ENCODE measurements around the gene CHSY1. TPM values are rescaled to one million over a fixed set of nuclear protein-coding genes. Genes with fewer than 3 reads are reported as not detected.

Gene CHSY1
- total RNA-seq, 4 donors from 2014 or later: 23.7 to 32.8 (median 29.9) TPM

DNA sequence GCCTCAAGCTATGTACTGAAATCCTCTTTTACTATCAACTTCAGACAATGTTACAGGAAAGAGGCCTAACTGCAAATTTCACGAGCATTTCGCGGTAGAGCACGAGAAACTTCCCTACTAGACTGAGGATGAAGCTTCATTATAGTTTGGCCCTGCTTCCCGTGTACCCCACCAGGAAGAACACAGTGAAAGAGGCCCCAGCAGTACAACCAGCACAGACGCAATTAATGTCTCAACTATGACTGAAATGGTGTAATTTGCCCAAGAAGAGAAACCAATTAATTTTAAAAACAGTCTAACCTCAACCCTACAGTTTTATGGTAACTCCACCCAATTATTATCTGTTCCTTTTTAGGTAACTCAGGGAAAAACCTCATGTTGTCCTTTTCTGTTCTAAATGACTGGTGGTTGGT lies 12.1 kb downstream of the CHSY1 start:
- no peak for DNase-seq (ENCODE audit: low spot score in 2 of 2)
- intact Hi-C loops (cut with DNase I; ENCODE audit: low total_unique reads): no loop called here
- WGBS, 2 donors: 66 to 69% methylated on average over 6 of the region's 6 CpGs
- no peak overlapping the region for H3K4me3 ChIP-seq (ENCODE audit: low read depth, poor library complexity, severe bottlenecking)
- TF ChIP-seq, protein P1, sequence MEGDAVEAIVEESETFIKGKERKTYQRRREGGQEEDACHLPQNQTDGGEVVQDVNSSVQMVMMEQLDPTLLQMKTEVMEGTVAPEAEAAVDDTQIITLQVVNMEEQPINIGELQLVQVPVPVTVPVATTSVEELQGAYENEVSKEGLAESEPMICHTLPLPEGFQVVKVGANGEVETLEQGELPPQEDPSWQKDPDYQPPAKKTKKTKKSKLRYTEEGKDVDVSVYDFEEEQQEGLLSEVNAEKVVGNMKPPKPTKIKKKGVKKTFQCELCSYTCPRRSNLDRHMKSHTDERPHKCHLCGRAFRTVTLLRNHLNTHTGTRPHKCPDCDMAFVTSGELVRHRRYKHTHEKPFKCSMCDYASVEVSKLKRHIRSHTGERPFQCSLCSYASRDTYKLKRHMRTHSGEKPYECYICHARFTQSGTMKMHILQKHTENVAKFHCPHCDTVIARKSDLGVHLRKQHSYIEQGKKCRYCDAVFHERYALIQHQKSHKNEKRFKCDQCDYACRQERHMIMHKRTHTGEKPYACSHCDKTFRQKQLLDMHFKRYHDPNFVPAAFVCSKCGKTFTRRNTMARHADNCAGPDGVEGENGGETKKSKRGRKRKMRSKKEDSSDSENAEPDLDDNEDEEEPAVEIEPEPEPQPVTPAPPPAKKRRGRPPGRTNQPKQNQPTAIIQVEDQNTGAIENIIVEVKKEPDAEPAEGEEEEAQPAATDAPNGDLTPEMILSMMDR (IDR thresholded peaks at IDR 0.05): no peak
- no peak for TF ChIP-seq POLR2A (IDR thresholded peaks at IDR 0.05)

DNA sequence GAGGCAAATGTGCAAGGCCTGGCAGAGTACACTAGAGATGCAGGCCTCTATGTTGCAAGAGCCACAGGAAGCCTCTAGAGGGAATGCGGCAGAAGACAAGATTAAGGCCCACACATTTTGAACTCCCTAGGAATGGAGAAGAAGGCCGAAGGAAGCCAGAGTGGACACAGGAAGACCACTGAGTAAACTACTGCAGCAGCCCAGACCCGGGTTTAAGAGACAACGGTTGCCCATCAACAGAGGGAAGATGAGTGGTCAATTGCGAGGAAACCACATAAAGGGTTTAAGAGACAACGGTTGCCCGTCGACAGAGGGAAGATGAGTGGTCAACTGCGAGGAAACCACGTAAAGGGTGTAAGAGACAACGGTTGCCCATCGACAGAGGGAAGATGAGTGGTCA lies 14.6 kb downstream of the CHSY1 start:
- no peak overlapping the region for H3K4me3 ChIP-seq (ENCODE audit: low read depth, poor library complexity, severe bottlenecking)
- intact Hi-C loops (cut with DNase I; ENCODE audit: low total_unique reads): no loop called here
- 82 to 89% methylated on average over 12 of the region's 12 CpGs for WGBS, 2 donors
- DNase-seq (ENCODE audit: low spot score in 2 of 2): no peak
- TF ChIP-seq, protein P1 (IDR thresholded peaks at IDR 0.05): no peak
- TF ChIP-seq POLR2A (IDR thresholded peaks at IDR 0.05): no peak

DNA sequence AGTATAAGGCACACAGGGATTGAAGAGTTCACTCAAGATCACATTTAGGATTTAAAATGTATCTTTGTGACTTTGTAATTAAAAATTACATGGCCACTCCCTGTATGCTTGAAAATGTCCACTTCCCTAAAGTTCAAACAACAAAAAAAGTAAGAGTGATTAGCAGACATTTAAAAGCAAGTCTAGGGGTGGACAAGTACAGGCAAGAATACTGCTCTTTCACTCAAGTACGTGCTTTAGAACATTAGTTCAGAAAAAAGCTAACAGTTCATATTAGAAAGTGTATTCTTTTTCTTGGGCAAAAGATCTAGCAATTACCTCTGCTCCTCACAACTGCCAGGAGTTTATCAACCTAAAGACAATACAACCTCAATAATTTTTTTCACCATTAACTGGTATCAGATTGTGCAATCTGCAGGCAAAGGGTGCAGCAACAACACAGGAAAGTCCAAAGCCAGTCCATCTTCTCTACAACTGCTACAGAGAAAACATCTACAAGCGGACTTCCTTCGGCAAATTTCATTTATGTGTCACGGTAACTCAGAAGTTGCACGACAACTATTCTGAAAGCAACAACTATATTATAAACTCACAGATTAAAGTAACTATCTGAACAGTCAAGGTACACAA lies 18.1 kb downstream of the CHSY1 start:
- TF ChIP-seq, protein P1 (IDR thresholded peaks at IDR 0.05): no peak
- no peak for TF ChIP-seq POLR2A (IDR thresholded peaks at IDR 0.05)
- 55 to 61% methylated on average over 5 of the region's 5 CpGs for WGBS, 2 donors
- no peak overlapping the region for H3K4me3 ChIP-seq (ENCODE audit: low read depth, poor library complexity, severe bottlenecking)
- intact Hi-C loops (cut with DNase I; ENCODE audit: low total_unique reads): no loop called here
- no peak for DNase-seq (ENCODE audit: low spot score in 2 of 2)

DNA sequence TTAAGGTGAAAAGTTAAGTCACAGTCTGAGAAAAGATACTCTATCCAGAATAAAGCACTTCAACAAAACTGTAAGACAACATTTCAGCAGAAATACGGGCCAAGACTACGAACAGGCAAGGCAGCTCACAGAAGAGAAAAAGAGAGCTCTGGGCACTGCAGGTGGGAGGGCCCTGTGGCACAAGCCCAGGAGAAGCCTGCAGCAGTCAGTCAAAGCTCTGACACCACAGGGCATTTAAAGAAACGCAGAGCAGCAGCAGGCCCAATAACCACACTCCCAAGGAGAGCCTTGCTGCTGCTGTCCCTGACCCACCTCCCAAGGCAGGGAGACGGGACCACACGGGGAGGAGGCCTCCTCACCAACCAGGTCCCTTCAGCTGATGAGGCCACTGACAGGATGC lies 19.2 kb downstream of the CHSY1 start:
- 22 to 40% methylated on average over 4 to 5 of the region's 5 CpGs for WGBS, 2 donors
- intact Hi-C loops (cut with DNase I; ENCODE audit: low total_unique reads): no loop called here
- DNase-seq (ENCODE audit: low spot score in 2 of 2): no peak
- no peak overlapping the region for H3K4me3 ChIP-seq (ENCODE audit: low read depth, poor library complexity, severe bottlenecking)
- no peak for TF ChIP-seq POLR2A (IDR thresholded peaks at IDR 0.05)
- TF ChIP-seq, protein P1 (IDR thresholded peaks at IDR 0.05): no peak

DNA sequence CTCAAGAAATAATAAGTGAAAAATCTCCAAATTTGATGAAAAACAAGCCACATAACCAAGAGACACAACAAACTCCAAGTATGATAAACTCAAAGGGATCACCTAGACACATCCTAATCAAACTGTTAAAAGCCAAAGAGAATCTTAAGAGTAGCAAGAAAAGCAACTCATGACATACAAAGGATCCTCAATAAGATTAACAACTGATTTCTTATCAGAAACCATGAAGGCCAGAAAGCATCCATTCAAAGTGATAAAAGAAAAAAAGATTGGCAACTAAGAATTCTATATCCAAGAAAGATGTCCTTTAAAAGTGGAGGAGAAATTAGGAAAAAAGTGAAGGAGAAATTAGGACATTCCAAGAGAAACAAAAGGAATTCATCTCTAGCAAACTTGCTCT lies 23.5 kb downstream of the CHSY1 start:
- no peak overlapping the region for H3K4me3 ChIP-seq (ENCODE audit: low read depth, poor library complexity, severe bottlenecking)
- TF ChIP-seq, protein P1 (IDR thresholded peaks at IDR 0.05): no peak
- TF ChIP-seq POLR2A (IDR thresholded peaks at IDR 0.05): no peak
- DNase-seq (ENCODE audit: low spot score in 2 of 2): no peak
- intact Hi-C loops (cut with DNase I; ENCODE audit: low total_unique reads): no loop called here

DNA sequence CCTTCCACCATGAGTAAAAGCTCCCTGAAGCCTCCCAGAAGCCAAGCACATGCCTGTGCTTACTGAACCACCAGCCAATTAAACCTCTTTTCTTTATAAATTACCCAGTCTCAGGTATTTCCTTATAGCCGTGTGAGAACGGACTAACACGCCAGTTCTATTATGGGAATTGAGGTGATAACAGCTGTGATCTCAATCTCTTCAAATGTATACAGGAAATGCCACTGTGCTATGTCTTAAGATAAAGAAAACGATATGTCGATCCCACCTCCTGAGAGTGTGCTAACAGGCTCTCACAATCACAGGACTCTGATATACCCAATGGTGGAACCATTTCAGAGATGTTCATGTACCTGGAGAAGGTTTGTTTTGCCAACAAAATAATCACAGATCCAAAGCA lies 26.2 kb downstream of the CHSY1 start:
- DNase-seq (ENCODE audit: low spot score in 2 of 2): no peak
- WGBS, 2 donors: 90 to 91% methylated on average over 5 of the region's 5 CpGs
- no peak overlapping the region for H3K4me3 ChIP-seq (ENCODE audit: low read depth, poor library complexity, severe bottlenecking)
- no peak for TF ChIP-seq POLR2A (IDR thresholded peaks at IDR 0.05)
- TF ChIP-seq, protein P1 (IDR thresholded peaks at IDR 0.05): no peak
- intact Hi-C loops (cut with DNase I; ENCODE audit: low total_unique reads): no loop called here
